ENCODE measurements around the gene TMEM151A.
A peak's percentile ranks its signal among the peaks of the same experiment; 100 is the strongest.
"Not testable (repeated sequence)": the region's sequence is repeated elsewhere in the genome, so short reads cannot be mapped to it uniquely, and the experiment has no call there.

Gene TMEM151A

DNA sequence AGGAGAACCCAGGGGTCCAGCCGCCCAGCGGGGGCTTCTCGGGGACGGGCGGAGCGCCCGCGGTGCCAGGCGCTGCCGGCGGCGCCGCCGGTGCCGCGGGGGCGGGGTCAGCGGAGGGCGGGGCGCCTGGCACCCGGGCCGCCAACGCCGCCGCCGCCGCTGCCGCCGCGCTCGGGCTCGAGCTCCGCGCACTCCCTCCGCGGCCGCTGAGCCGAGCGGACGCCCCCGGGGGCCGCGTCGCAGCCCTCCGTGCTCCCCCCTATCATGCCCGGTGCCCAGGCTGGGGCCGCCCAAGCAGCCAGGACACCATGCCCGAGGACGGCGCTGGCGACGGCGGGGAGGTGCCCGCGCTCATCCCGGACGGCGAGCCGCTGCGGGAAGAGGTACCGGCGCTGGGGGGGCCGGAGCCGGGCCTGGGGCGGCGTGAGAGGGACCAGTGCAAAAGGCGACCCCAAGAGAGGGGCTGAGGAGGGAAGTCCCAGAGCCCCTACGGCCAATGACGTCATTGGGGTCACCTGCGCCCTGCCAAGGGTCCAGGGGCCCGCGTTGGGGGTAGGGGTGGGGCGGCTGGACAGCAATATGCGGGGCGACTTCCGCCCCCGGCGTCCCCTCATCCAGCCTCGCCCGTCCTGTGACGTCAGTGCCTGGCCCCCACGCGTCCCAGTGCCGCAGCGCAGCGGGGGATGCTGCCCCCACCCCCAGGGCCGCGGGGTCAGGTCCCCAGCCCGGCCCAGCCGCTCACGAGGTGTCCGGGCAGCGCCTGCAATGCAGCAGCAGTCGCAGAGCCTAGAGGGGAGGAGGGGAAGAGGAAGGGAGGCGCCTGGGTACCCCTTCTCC, at the start of gene TMEM151A:
Gene TMEM151A (plus strand): TSS at position 189 of the 837 bp plus-strand sequence. CDS start 120 bp downstream, at position 309.
- peak in 17 of 56 donors; percentile 18 to 83 (median 37) for DNase-seq

- DNase-seq = no peak
These were observed 49.5 kb upstream of the TMEM151A start for GRCh38 chr11:66242095-66242765.

- DNase-seq = no peak
These were observed 47.7 kb upstream of the TMEM151A start for GRCh38 chr11:66243782-66244535.

DNA sequence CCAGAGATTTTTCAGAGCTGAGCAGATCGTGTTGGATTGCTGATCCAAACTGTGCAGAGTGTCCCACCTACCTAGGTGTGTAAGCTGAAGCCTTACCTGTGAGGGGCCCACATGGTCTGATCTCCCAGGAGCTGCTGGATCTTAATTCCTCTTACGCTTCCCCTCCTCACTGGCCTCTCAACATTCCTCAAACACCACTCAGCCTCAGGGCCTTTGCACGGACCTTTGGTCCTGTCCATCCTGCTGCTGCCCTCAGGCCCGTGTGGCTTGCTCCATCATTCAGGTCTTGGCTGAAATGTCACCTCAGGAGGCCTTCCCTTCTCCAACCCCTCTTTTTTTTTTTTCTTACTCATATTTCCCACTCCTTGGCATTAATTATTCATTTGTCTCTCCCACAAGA, 44.4 kb upstream of the TMEM151A start:
- DNase-seq = no peak

- DNase-seq = no peak
These were observed 43.9 kb upstream of the TMEM151A start for GRCh38 chr11:66247801-66248200.

GRCh38 chr11:66248903-66249302, 42.8 kb upstream of the TMEM151A start:
- DNase-seq = no peak

DNA sequence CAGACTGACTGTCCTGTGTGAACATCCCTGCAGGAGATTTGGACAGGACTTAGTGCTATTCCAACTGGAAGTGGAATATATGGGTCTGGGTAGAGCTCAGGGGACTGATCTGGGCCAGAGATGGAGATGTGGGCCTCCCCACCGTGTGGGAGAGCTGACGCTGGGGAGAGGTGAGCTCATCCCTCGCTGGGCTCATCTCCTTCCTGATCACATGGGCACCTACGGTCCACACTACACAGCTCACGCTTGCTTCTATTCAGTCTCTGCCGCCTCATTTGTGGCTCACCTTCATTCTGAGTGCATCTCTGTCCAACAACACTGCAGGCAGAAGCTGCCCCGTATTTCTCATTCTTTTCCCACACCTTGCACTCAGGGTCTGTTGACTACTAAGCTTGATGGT, 39.9 kb upstream of the TMEM151A start:
- DNase-seq = no peak

- not testable (repeated sequence) for DNase-seq
These were observed 38.6 kb upstream of the TMEM151A start for GRCh38 chr11:66253081-66253480.

DNA sequence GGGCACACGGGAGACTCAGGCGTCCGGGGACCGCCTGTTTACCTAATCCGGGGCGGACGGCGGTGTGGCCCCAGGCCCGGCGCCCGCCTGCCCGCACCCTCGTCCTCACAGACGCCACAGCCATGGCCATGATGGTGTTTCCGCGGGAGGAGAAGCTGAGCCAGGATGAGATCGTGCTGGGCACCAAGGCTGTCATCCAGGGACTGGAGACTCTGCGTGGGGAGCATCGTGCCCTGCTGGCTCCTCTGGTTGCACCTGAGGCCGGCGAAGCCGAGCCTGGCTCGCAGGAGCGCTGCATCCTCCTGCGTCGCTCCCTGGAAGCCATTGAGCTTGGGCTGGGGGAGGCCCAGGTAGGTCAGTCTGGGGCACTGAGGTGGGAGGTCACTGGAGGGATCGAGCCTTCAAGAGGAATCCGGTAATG, 33.2 kb upstream of the TMEM151A start:
- DNase-seq = no peak

DNA sequence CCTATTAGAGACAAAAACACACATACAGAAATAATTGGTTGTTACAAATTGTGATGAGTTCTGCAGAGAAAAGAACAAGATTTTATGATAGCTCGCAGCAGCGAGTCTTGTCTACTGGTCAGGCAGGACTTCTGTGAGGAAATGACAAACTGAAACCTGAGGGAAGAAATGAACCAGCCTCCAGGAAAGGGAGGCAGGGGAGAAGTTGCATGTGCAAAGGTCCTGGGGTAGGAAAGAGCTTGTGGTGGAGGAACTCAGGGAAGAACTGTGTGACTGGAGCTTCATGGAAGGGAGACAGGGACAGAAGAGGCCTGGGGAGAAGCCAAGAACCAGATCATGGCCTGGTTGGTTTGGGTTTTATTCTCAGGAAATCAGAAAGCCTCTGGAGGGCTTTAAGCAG, 32.5 kb upstream of the TMEM151A start:
- no peak for DNase-seq

DNA sequence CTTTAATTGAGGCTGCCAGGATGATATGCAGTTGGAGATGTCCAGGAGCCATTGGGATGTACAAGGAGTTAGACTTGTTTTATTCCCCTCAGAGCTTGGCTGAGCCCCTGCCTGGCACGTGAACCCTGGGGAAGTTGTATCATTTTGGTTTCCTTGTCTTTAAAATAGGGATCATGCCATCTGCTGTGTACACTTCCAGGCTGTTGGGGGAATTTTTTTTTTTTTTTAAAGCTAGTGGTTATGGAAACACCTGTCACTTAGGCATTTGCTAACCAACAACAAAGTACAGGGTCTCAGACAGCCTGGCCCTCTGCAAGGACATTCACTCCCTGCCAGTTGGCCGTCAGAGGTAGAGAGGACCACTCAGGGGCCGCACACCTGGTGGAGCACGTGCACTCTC, 31.7 kb upstream of the TMEM151A start:
- no peak for DNase-seq

DNA sequence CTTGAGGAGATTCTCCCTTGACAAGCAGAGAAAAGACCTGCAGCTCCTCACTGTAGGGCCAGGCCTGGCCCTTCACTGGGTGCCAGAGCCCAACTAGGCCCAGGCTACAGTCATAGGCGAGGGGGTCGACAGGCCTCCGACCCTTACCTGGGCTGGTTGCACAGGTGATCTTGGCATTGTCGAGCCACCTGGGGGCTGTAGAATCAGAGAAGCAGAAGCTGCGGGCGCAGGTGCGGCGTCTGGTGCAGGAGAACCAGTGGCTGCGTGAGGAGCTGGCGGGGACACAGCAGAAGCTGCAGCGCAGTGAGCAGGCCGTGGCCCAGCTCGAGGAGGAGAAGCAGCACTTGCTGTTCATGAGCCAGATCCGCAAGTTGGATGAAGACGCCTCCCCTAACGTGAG, 30.1 kb upstream of the TMEM151A start:
- DNase-seq = no peak

DNA sequence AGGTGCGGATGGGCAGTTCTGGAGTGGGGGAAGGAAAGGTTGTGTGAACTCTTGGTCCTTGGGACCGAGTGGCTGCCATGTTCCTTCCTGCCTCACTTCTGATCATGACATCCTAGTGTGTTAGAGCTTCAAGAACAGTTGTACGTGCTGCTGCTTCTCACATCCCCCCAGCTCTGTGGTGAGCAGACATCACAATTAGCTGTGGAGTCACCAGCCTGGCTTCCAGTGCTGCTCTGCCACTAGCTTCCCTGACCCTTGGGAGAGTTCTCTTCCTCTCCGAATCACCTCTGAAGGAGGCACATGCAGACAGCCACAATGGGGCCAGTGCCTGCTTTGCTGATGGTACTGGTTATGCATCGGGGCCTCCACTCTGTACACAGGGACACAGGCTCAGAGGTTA, 29.5 kb upstream of the TMEM151A start:
- DNase-seq = no peak

DNA sequence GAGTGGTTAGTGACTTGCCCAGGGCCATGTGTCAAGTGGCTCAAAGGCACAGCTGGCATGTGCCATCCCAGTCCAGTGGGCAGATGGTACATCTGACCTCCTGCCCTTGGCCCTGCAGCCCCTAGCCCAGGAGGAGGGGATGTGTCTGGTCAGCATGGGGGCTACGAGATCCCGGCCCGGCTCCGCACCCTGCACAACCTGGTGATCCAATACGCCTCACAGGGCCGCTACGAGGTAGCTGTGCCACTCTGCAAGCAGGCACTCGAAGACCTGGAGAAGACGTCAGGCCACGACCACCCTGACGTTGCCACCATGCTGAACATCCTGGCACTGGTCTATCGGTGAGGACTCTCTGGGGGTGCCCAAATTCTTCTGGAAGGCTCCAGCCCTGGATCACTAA, 29.0 kb upstream of the TMEM151A start:
- DNase-seq = no peak

DNA sequence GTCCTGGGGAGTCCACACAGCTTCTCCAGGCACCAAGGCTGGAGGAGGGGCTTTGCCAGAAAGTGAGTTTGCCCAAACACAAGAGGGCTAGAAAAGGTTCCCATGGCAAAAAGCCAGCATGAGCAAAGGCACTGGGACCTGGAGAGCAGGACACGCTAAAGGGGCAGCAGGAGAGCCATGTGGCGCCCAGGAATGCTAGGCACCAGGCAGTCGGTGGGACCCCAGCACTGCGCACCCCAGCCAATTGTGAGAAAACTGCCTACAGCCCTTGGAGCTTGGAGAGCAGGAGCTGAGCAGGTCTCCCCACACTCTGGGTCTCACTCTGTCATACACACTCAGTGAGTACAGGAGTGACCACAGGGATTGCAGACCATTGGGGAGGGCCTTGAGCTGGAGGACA, 28.5 kb upstream of the TMEM151A start:
- DNase-seq = no peak

DNA sequence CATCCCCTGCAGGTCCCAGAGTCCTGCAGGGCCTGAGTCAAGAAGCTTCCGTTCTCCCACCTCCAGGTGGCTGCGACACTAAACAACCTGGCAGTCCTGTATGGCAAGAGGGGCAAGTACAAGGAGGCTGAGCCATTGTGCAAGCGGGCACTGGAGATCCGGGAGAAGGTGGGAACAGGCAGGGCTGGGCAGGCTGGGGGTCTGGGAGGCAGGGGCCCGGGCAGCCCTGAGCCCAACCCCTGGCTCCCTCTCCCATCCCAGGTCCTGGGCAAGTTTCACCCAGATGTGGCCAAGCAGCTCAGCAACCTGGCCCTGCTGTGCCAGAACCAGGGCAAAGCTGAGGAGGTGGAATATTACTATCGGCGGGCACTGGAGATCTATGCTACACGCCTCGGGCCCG, 27.9 kb upstream of the TMEM151A start:
- no peak for DNase-seq

- DNase-seq = no peak
These were observed 27.3 kb upstream of the TMEM151A start for GRCh38 chr11:66264383-66264782.

GRCh38 chr11:66264914-66265313, 26.8 kb upstream of the TMEM151A start:
- no peak for DNase-seq

DNA sequence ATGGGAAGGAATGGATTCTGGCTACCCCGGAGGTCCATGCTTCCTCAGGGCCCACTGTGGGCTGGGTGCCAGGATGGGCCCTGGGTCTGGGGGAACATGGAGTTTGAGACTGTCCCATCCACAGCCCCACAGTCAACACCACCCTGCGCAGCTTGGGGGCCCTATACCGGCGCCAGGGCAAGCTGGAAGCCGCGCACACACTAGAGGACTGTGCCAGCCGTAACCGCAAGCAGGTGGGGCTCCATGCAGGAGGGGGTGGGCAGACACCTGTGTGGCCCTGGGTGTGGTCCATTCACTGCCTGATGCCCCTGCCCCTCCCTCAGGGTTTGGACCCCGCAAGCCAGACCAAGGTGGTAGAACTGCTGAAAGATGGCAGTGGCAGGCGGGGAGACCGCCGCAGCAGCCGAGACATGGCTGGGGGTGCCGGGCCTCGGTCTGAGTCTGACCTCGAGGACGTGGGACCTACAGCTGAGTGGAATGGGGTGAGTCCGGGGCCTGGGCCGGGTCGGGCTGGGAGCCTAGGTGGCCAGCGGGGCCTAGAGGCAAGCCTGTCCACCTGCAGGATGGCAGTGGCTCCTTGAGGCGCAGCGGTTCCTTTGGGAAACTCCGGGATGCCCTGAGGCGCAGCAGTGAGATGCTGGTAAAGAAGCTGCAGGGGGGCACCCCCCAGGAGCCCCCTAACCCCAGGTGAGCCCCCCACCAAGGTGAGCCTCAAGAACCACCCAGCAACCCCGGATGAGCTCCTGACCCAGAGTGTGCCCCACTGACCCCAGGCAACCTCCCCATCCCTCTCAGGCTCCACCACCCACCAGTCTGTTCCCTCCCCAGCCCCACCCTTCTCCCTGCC, 25.9 kb upstream of the TMEM151A start:
- DNase-seq = no peak

DNA sequence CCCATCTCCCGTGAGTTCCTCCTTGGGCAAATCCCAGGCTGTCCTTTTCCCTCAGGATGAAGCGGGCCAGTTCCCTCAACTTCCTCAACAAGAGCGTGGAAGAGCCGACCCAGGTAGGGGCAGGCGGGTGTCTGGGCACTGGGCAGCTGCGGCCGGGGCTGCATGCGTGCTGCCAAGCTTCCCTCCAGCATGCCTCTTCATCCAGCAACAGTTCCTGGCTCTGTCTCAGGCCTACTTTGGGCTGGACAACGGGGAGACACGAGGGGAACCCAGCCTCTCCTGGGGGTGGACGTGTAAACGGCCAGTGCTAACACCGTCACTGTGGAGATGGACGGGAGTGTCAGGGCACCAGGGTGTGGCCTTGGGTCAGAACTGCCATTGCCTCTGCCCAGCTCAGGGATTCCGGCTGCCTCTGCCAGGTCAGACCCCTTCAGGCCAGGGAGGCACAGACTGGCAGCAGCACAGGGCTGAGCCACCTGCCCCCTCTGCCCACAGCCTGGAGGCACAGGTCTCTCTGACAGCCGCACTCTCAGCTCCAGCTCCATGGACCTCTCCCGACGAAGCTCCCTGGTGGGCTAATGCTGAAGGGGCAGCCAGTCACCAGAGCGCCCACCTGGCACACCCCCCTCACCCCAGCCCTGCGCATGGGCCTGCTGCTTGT, 25.2 kb upstream of the TMEM151A start:
- DNase-seq = no peak

DNA sequence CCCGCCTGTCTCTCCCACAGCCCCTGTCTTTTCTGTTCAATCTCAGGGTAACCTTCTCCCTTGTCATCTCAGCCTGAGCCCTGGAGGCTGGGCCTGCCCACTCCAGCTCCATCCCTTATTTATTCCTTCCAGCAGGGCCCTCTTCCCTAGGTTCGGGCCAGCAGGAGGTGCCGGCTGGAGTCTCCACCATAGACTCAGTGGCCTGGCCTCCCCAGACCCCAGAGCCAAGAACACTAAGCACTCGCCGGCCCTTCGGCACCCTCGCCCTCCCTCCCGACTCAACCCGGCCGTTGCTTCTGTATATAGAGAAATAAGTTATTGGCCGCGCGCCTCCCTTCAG, 24.7 kb upstream of the TMEM151A start:
- no peak for DNase-seq

All from amygdala (tissue), 56 donors.